Measurements from ENCODE around the gene TNFSF10. TPM values are rescaled to one million over a fixed set of nuclear protein-coding genes. Genes with fewer than 3 reads are reported as not detected.
A peak's percentile ranks its signal among the peaks of the same experiment; 100 is the strongest.

Gene TNFSF10
- total and polyA plus RNA-seq, 4 donors = 5.2 to 19.1 (median 9.3) TPM

DNA sequence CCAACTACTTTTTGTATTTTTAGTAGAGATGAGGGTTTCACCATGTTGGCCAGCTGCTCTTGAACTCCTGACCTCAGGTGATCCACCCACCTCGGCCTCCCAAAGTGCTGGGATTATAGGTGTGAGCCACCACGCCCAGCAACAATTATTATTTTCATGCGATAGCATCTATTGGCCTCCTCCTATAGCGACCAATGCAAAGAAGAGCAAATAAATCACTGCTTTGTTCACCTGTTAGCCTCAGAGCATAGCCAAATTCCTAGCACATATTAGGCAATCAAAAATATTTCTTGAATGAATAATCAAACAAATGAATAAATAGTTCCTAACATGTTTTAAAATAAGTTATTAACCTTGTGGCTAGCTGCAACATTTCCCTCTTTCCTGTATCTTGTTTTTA lies 36.8 kb upstream of the TNFSF10 start:
- H3K27me3 ChIP-seq (ENCODE audit: control insufficient read depth, insufficient read depth, low read length) = no peaks in the 10 kb centered on the region
- no peaks in the 10 kb centered on the region for H3K4me1 ChIP-seq (ENCODE audit: control insufficient read depth, insufficient read depth, low read length)
- H3K36me3 ChIP-seq (ENCODE audit: control insufficient read depth, insufficient read depth, low read length) = no peaks in the 10 kb centered on the region
- no peak overlapping the region for H3K4me3 ChIP-seq (ENCODE audit: low read depth, low read length)
- H3K27ac ChIP-seq (ENCODE audit: low read depth, low read length) = no peak overlapping the region
- DNase-seq (ENCODE audit: low read depth in 4 of 6, low spot score in 6 of 6) = no peak
- WGBS (ENCODE audit: insufficient coverage) = 100% methylated on average over 1 of the region's 4 CpGs
- no peaks in the 10 kb centered on the region for H3K9me3 ChIP-seq (ENCODE audit: control insufficient read depth, insufficient read depth, low read length)

DNA sequence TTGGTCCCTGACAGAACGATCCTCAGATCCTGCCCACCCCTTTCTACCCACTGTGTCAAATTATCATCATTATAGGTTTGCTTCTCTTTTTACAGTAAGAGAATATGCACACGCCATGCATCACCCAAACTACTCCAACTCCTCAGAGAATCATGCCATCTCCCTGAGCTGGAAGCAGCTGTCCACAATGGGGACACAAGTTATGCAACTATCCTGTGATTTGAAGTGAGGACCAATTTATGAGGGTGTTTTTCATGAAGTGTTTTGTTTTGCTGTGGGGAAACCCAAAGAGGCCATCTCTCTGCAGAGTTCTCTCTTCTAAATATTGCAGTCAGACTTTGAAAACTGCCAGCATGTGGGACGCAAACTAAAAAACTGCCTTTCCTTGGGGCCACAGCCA lies 35.8 kb upstream of the TNFSF10 start:
- Histone ChIP-seq H3K4me1 (ENCODE audit: control insufficient read depth, insufficient read depth, low read length) (no peaks in the 10 kb centered on the region), H3K9me3 (ENCODE audit: control insufficient read depth, insufficient read depth, low read length) (no peaks in the 10 kb centered on the region), H3K27me3 (ENCODE audit: control insufficient read depth, insufficient read depth, low read length) (no peaks in the 10 kb centered on the region), H3K4me3 (ENCODE audit: low read depth, low read length) (no peak overlapping the region), H3K27ac (ENCODE audit: low read depth, low read length) (no peak overlapping the region), H3K36me3 (ENCODE audit: control insufficient read depth, insufficient read depth, low read length) (no peaks in the 10 kb centered on the region)
- DNase-seq (ENCODE audit: low read depth in 4 of 6, low spot score in 6 of 6) = no peak
- 90% methylated on average over 2 of the region's 3 CpGs for WGBS (ENCODE audit: insufficient coverage)

DNA sequence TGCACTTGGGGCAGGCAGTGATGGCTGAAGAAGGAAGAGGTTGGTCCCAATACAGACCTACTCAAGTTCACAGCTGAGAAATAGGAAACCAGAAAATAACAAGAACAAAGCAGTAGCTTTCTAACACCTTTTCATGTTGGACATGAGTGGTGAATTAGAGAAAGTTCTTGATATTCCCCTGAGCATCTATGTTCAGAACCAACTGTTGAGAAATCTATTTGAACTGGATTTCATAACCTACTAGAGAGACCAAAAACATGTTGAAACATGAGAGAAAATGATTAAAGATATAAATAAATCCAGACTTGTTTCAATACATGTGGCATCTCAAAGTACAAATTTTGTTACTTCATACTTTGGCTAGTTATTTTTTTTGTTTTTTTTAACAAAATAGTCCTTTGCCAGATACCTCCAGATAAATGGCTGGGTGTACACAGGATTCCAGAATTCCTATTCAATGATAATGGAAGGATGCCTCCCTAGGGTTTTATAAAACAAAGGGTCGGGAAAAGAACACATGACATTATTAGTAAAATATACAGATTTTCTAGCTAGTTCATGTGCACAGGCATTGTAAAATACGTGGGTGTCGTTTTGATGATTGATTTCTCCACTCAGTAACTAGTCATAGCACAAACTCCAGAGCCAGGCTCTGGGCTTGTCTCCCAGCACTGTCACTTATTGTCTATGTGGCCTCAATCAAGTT lies 34.4 kb upstream of the TNFSF10 start:
- no peak for DNase-seq (ENCODE audit: low read depth in 4 of 6, low spot score in 6 of 6)
- no peaks in the 10 kb centered on the region for H3K27me3 ChIP-seq (ENCODE audit: control insufficient read depth, insufficient read depth, low read length)
- H3K4me1 ChIP-seq (ENCODE audit: control insufficient read depth, insufficient read depth, low read length) = no peaks in the 10 kb centered on the region
- no peaks in the 10 kb centered on the region for H3K9me3 ChIP-seq (ENCODE audit: control insufficient read depth, insufficient read depth, low read length)
- H3K27ac ChIP-seq (ENCODE audit: low read depth, low read length) = no peak overlapping the region
- WGBS (ENCODE audit: insufficient coverage) = no CpG with 5 or more reads among the region's 3 CpGs
- no peaks in the 10 kb centered on the region for H3K36me3 ChIP-seq (ENCODE audit: control insufficient read depth, insufficient read depth, low read length)
- H3K4me3 ChIP-seq (ENCODE audit: low read depth, low read length) = no peak overlapping the region

DNA sequence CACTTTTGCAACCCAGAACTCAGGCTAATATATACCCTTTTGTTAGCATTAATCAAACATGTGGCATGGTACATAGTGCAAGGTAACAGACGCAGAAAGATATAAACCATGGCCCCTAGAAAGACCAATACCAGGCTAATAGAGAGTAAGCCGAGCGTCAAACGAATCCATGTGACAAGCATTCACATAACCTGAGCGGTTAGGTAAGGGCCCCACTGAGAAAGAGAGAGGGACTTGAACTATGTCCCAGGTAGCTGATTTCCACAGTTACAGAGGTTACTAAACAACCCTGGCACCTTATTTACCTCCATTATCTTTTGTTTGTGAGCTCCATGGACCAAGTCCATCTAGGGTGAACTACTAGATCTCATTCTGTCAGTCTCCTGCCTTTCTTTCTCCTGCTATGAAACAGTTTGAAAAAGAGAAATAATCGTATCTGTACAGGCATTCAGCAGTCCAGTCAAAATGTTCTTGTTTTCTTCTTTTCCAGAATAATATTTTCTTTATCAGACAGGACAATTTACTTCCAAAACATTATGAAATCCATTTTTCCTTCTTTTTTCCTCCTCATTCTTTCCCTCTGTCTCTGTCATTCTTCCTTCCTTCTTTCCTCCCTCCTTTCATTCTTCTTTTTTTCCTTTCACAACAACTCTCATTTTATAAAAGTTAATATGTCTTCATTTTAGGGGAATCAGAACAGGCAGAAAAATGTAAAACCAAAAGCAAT lies 30.5 kb upstream of the TNFSF10 start:
- no peaks in the 10 kb centered on the region for H3K9me3 ChIP-seq (ENCODE audit: control insufficient read depth, insufficient read depth, low read length)
- H3K27ac ChIP-seq (ENCODE audit: low read depth, low read length) = no peak overlapping the region
- no peaks in the 10 kb centered on the region for H3K27me3 ChIP-seq (ENCODE audit: control insufficient read depth, insufficient read depth, low read length)
- no peak overlapping the region for H3K4me3 ChIP-seq (ENCODE audit: low read depth, low read length)
- no peaks in the 10 kb centered on the region for H3K4me1 ChIP-seq (ENCODE audit: control insufficient read depth, insufficient read depth, low read length)
- H3K36me3 ChIP-seq (ENCODE audit: control insufficient read depth, insufficient read depth, low read length) = no peaks in the 10 kb centered on the region
- 88% methylated on average over 6 of the region's 6 CpGs for WGBS (ENCODE audit: insufficient coverage)
- DNase-seq (ENCODE audit: low read depth in 4 of 6, low spot score in 6 of 6) = no peak

DNA sequence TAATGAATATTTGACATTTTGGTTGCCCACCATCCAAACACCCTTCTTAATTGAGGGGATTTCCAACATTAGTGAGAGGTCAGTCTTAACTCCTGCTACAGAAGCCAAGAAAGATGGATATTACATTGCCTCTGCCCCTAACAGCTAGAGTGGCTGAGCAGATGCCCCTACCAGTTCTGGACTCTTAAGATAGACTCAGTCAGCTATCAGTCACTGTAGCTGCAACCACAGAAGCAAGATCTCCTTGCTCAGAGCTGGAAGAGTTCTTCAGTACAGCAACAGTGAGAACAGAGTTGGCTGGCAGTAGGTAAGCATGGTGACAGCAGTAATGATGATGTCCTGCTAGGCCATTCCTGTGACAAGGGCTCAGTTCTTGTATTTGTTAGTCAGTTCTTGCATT lies 29.4 kb upstream of the TNFSF10 start:
- no peak for DNase-seq (ENCODE audit: low read depth in 4 of 6, low spot score in 6 of 6)
- no peaks in the 10 kb centered on the region for H3K4me1 ChIP-seq (ENCODE audit: control insufficient read depth, insufficient read depth, low read length)
- H3K9me3 ChIP-seq (ENCODE audit: control insufficient read depth, insufficient read depth, low read length) = no peaks in the 10 kb centered on the region
- no peak overlapping the region for H3K27ac ChIP-seq (ENCODE audit: low read depth, low read length)
- no peaks in the 10 kb centered on the region for H3K27me3 ChIP-seq (ENCODE audit: control insufficient read depth, insufficient read depth, low read length)
- H3K4me3 ChIP-seq (ENCODE audit: low read depth, low read length) = no peak overlapping the region
- H3K36me3 ChIP-seq (ENCODE audit: control insufficient read depth, insufficient read depth, low read length) = no peaks in the 10 kb centered on the region

DNA sequence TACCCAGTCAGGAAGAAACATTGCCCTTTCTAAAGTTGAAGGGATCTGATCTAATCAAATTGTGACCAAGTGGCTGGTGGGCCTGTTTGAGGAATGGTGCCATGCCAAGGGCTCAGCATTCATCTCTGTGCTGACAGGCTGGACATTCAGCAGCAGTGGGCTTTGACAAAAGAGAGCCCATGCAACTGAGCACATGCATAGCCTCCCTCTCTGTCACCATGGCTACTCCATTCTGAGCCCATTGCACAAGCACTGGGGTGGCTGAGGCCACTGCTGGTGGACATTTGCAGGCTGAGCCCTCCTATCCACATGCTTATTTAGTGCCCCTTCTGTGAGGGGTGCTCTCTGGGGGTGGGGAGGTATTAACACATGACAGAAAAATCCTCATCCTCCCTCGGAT lies 28.6 kb upstream of the TNFSF10 start:
- H3K4me1 ChIP-seq (ENCODE audit: control insufficient read depth, insufficient read depth, low read length) = no peaks in the 10 kb centered on the region
- peak in 3 of 6 donors; percentile 7 to 36 (median 12) for DNase-seq (ENCODE audit: low read depth in 4 of 6, low spot score in 6 of 6)
- H3K27me3 ChIP-seq (ENCODE audit: control insufficient read depth, insufficient read depth, low read length) = no peaks in the 10 kb centered on the region
- no peaks in the 10 kb centered on the region for H3K9me3 ChIP-seq (ENCODE audit: control insufficient read depth, insufficient read depth, low read length)
- WGBS (ENCODE audit: insufficient coverage) = 50% methylated on average over 1 of the region's 1 CpG
- no peak overlapping the region for H3K4me3 ChIP-seq (ENCODE audit: low read depth, low read length)
- H3K27ac ChIP-seq (ENCODE audit: low read depth, low read length) = no peak overlapping the region
- H3K36me3 ChIP-seq (ENCODE audit: control insufficient read depth, insufficient read depth, low read length) = no peaks in the 10 kb centered on the region

DNA sequence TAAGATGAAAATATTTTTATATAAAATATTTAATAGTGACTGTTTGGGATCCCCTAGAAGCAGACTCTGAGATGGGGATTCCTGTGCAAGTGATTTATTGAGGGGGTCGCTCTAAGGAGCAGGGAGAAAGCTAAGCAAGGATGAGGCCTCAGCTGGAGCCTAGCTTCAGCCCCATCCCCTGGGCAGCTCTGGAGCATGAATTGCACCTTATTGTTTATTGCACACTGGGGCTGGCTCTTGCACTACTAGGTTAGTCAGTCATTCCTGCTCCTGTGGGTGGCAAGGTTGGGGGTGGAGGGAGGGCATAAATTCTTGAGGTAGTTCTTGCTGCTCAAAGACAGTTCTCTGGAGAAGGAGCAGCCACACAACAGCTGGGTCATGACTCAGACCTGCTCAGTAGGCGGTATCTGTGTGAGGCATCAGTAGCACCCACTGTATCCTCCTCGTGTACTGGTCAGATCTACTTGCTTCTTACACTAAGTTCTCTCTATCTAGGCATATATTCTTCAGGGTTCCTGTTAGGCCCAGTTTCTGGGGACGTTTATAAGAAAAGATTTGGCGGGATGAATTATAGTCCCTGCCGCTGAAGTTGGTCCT lies 27.2 kb upstream of the TNFSF10 start:
- H3K4me3 ChIP-seq (ENCODE audit: low read depth, low read length) = no peak overlapping the region
- WGBS (ENCODE audit: insufficient coverage) = 85% methylated on average over 2 of the region's 6 CpGs
- no peak for DNase-seq (ENCODE audit: low read depth in 4 of 6, low spot score in 6 of 6)
- H3K27ac ChIP-seq (ENCODE audit: low read depth, low read length) = no peak overlapping the region
- H3K36me3 ChIP-seq (ENCODE audit: control insufficient read depth, insufficient read depth, low read length) = no peaks in the 10 kb centered on the region
- H3K9me3 ChIP-seq (ENCODE audit: control insufficient read depth, insufficient read depth, low read length) = no peaks in the 10 kb centered on the region
- H3K4me1 ChIP-seq (ENCODE audit: control insufficient read depth, insufficient read depth, low read length) = no peaks in the 10 kb centered on the region
- no peaks in the 10 kb centered on the region for H3K27me3 ChIP-seq (ENCODE audit: control insufficient read depth, insufficient read depth, low read length)

DNA sequence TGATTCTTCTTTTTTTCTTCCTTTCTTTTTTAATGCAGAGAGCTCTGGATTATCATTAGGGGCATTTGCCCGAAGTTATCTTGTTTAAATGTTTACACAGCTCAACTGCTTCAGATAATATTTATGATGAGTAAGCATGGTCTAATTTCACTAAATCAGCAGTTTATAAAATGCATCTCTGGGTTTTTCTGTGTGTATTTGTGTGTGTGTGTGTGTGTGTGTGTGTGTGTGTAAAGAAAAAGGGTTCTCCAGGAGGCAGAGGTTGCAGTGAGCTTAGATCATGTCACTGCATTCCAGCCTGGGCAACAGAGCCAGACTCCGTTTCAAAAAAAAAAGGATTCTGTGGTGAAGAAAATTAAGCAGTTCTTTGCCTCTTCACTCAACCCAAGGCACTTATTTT lies 25.9 kb upstream of the TNFSF10 start:
- Histone ChIP-seq H3K27ac (ENCODE audit: low read depth, low read length) (no peak overlapping the region), H3K36me3 (ENCODE audit: control insufficient read depth, insufficient read depth, low read length) (no peaks in the 10 kb centered on the region), H3K27me3 (ENCODE audit: control insufficient read depth, insufficient read depth, low read length) (no peaks in the 10 kb centered on the region), H3K9me3 (ENCODE audit: control insufficient read depth, insufficient read depth, low read length) (no peaks in the 10 kb centered on the region), H3K4me1 (ENCODE audit: control insufficient read depth, insufficient read depth, low read length) (no peaks in the 10 kb centered on the region), H3K4me3 (ENCODE audit: low read depth, low read length) (no peak overlapping the region)
- no peak for DNase-seq (ENCODE audit: low read depth in 4 of 6, low spot score in 6 of 6)
- WGBS (ENCODE audit: insufficient coverage) = no CpG with 5 or more reads among the region's 2 CpGs

DNA sequence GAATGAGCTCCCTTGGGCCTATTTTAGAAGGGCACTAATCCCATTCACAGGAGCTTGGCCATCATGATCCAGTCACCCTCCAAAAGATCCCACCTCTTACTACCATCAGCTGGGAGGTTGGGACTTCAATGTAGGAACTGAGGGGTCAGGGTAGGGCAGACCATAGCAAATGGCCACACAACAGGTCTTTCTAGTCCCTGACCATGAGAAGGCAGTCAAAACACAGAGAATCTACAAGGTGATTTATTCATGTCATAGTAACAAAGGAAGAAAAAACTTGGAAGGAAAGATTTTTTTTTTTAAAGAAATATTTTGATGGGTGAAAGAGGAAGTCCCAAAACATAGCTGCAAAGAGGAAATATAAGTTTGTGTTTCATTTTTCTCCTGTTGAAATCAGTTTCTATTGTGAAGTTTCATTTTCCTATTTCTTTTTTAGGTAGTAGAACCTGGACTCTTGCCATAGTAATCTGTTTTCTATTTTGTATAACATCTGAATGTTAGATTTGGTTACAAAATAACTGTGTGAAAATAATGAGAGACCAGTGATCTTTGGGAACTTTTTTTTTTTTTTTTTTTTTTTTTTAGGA lies 23.5 kb upstream of the TNFSF10 start:
- Histone ChIP-seq H3K4me3 (ENCODE audit: low read depth, low read length) (no peak overlapping the region), H3K9me3 (ENCODE audit: control insufficient read depth, insufficient read depth, low read length) (no peaks in the 10 kb centered on the region), H3K27ac (ENCODE audit: low read depth, low read length) (no peak overlapping the region), H3K36me3 (ENCODE audit: control insufficient read depth, insufficient read depth, low read length) (no peaks in the 10 kb centered on the region), H3K4me1 (ENCODE audit: control insufficient read depth, insufficient read depth, low read length) (no peaks in the 10 kb centered on the region), H3K27me3 (ENCODE audit: control insufficient read depth, insufficient read depth, low read length) (no peaks in the 10 kb centered on the region)
- DNase-seq (ENCODE audit: low read depth in 4 of 6, low spot score in 6 of 6) = no peak
